Activated T-cell treated with anti-CD3 and anti-CD28 coated beads, Interleukin-2, amount 50 U/mL, for 72 hours (primary cell): Measurements from ENCODE around the gene SIT1. TPM values are rescaled to one million over a fixed set of nuclear protein-coding genes. Genes with fewer than 3 reads are reported as not detected.

ENCODE experiments used
- ATAC-seq, 2 donors: fragments of 150-1000 bp; cut with Tn5 transposase; replicated peaks in 1 of 2; 2 replicates each; pipeline ENCODE4 v1.10.0; 2021; ENCODE audit warnings: moderate library complexity in 2 of 2, mild to moderate bottlenecking in 1 of 2
- DNase-seq, 2 donors: peaks; one replicate each; pipeline ENCODE4 v3.0.0; 2021 to 2022; ENCODE audit warnings: mixed read lengths in 1 of 2
- H3K27ac Mint-ChIP-seq: one replicate; pipeline ENCODE4 v1.8.0; 2022; ENCODE audit warnings: mild to moderate bottlenecking, moderate library complexity, mixed read lengths
- H3K27me3 Mint-ChIP-seq: one replicate; pipeline ENCODE4 v1.8.0; 2022; ENCODE audit warnings: low read depth, mixed read lengths
- H3K36me3 Mint-ChIP-seq, 2 donors: one replicate each; pipeline ENCODE4 v1.8.0; 2022; ENCODE audit warnings: mixed read lengths in 2 of 2, mild to moderate bottlenecking in 1 of 2; ENCODE audit not compliant: insufficient read depth in 2 of 2
- H3K4me1 Mint-ChIP-seq: one replicate; pipeline ENCODE4 v1.8.0; 2022; ENCODE audit warnings: low read depth, mixed read lengths
- H3K4me3 Mint-ChIP-seq, 2 donors: one replicate each; pipeline ENCODE4 v1.8.0; 2022; ENCODE audit warnings: mild to moderate bottlenecking in 2 of 2, mixed read lengths in 2 of 2, moderate library complexity in 2 of 2
- H3K9me3 Mint-ChIP-seq, 2 donors: one replicate each; pipeline ENCODE4 v1.8.0; 2022; ENCODE audit warnings: mixed read lengths in 2 of 2
- total RNA-seq, 2 donors: library from RNA; stranded (reverse); gene quantifications; one replicate each; pipeline ENCODE4 v1.2.3, GENCODE V29; 2022

The SIT1 gene
- total RNA-seq, 2 donors from 2014 or later = 61.4 to 65.6 TPM

- ATAC-seq = no peak
- H3K27me3 Mint-ChIP-seq = no peaks in the 10 kb centered on the region
- H3K4me3 Mint-ChIP-seq = no peak overlapping the region
- peaks cover 3 to 8% of the 10 kb centered on the region in 2 donors for H3K36me3 Mint-ChIP-seq
- H3K27ac Mint-ChIP-seq = no peak overlapping the region
- no peak for DNase-seq
- peaks cover 30% of the 10 kb centered on the region for H3K4me1 Mint-ChIP-seq
- no peaks in the 10 kb centered on the region for H3K9me3 Mint-ChIP-seq
Measured at GRCh38 chr9:35599763-35600604, 50.7 kb downstream of the SIT1 start.

Other genes with a start within 250 kb of the SIT1 start
- 1 to 10 TPM; 3.8 to 5.3 TPM for gene RUSC2, start 160.8 kb downstream of the SIT1 start, total RNA-seq
- 10 to 100 TPM; 39.9 to 45.5 TPM for gene TESK1, start 45.7 kb downstream of the SIT1 start, total RNA-seq
- 10 to 100 TPM; 28.7 to 31.9 TPM for gene CD72, start 32.5 kb downstream of the SIT1 start, total RNA-seq
- 1,000 to 10,000 TPM; 5,353 to 9,709 TPM for gene RMRP, start 7.1 kb upstream of the SIT1 start, total RNA-seq
- 10 to 100 TPM in 1 of 2 donors, 1 to 10 TPM in 1; 9.5 to 10.8 TPM for gene CCDC107, start 7.4 kb upstream of the SIT1 start, total RNA-seq
- gene ARHGEF39, start 14.3 kb upstream of the SIT1 start, total RNA-seq = 10 to 100 TPM; 12.0 to 15.1 TPM
- gene CA9, start 23.0 kb upstream of the SIT1 start, total RNA-seq = 1 to 10 TPM in 1 of 2 donors, under 1 TPM in 1; 0.65 to 1.6 TPM
- gene TPM2, start 39.0 kb upstream of the SIT1 start, total RNA-seq = 1 to 10 TPM; 5.4 to 7.8 TPM
- gene TLN1, start 81.3 kb upstream of the SIT1 start, total RNA-seq = 100 to 1,000 TPM; 200 to 235 TPM
- 10 to 100 TPM; 30.7 to 33.1 TPM for gene CREB3, start 81.7 kb upstream of the SIT1 start, total RNA-seq
- gene GBA2, start 98.3 kb upstream of the SIT1 start, total RNA-seq = 10 to 100 TPM; 37.7 to 38.4 TPM
- gene RGP1, start 98.4 kb upstream of the SIT1 start, total RNA-seq = 10 to 100 TPM; 32.5 TPM
- gene MSMP, start 103.3 kb upstream of the SIT1 start, total RNA-seq = not detected
- 10 to 100 TPM in 1 of 2 donors, 1 to 10 TPM in 1; 6.7 to 11.5 TPM for gene NPR2, start 140.7 kb upstream of the SIT1 start, total RNA-seq
- gene SPAG8, start 161.3 kb upstream of the SIT1 start, total RNA-seq = 1 to 10 TPM; 1.1 to 1.4 TPM
- 10 to 100 TPM; 69.2 to 80.9 TPM for gene HINT2, start 164.1 kb upstream of the SIT1 start, total RNA-seq
- gene FAM221B, start 177.8 kb upstream of the SIT1 start, total RNA-seq = not detected
- 1 to 10 TPM; 8.4 to 9.1 TPM for gene TMEM8B, start 178.3 kb upstream of the SIT1 start, total RNA-seq
- not detected for gene OR13J1, start 219.5 kb upstream of the SIT1 start, total RNA-seq